Kidney epithelial cell (primary cell): ENCODE data around the gene TBCD. TPM values are rescaled to one million over a fixed set of nuclear protein-coding genes. Genes with fewer than 3 reads are reported as not detected.

Experiments used
- DNase-seq: peaks from one replicate; pipeline ENCODE4 v3.0.0-alpha.2; 2010; ENCODE audit warnings: low read depth
- H3K27me3 ChIP-seq: 2 replicates; pipeline ENCODE4 v1.6.0; 2011; ENCODE audit warnings: low read length; ENCODE audit not compliant: control insufficient read depth, insufficient read depth
- H3K36me3 ChIP-seq: 2 replicates; pipeline ENCODE4 v1.5.1; 2011; ENCODE audit warnings: low read length; ENCODE audit not compliant: control insufficient read depth, insufficient read depth
- H3K4me3 ChIP-seq: 2 replicates; pipeline ENCODE4 v1.5.1; 2011; ENCODE audit warnings: low read depth, mild to moderate bottlenecking, control low read depth, low read length
- CTCF ChIP-seq: IDR thresholded peaks from 2 replicates; pipeline ENCODE4 v1.5.1; 2011; ENCODE audit warnings: mild to moderate bottlenecking, moderate library complexity, low read length, control low read depth, inconsistent platforms; ENCODE audit not compliant: insufficient read depth, poor library complexity, severe bottlenecking
- total RNA-seq: library from RNA; depleted of rRNA; stranded (reverse); fragments of >200 nt; gene quantifications from 2 replicates; pipeline ENCODE4 v1.2.3, GENCODE V29; 2015

Gene TBCD
- total RNA-seq, 1 donor from 2014 or later, result 69.6 TPM

- DNase-seq, result no peak
- Histone ChIP-seq H3K36me3 (no peaks in the 10 kb centered on the region), H3K4me3 (no peak overlapping the region), H3K27me3 (no peaks in the 10 kb centered on the region)
- TF ChIP-seq CTCF, result no peak
Measured at GRCh38 chr17:82959242-82959930, 207.5 kb downstream of the TBCD start.

- DNase-seq, result no peak
- TF ChIP-seq CTCF, result no peak
- no peaks in the 10 kb centered on the region for H3K36me3 ChIP-seq
- no peak overlapping the region for H3K4me3 ChIP-seq
- H3K27me3 ChIP-seq, result no peaks in the 10 kb centered on the region
Measured at GRCh38 chr17:82959990-82960418, 208.1 kb downstream of the TBCD start.

- no peaks in the 10 kb centered on the region for H3K36me3 ChIP-seq
- TF ChIP-seq CTCF, result no peak
- no peak overlapping the region for H3K4me3 ChIP-seq
- peaks cover 2% of the 10 kb centered on the region for H3K27me3 ChIP-seq
- DNase-seq, result no peak
Measured at GRCh38 chr17:82960419-82961271, 208.8 kb downstream of the TBCD start.

GRCh38 chr17:82961366-82962162, 209.7 kb downstream of the TBCD start:
- no peak overlapping the region for H3K4me3 ChIP-seq
- DNase-seq, result no peak
- no peak for TF ChIP-seq CTCF
- H3K36me3 ChIP-seq, result no peaks in the 10 kb centered on the region
- peaks cover 3% of the 10 kb centered on the region for H3K27me3 ChIP-seq

- no peak overlapping the region for H3K4me3 ChIP-seq
- no peaks in the 10 kb centered on the region for H3K36me3 ChIP-seq
- no peak for DNase-seq
- peaks cover 3% of the 10 kb centered on the region for H3K27me3 ChIP-seq
- TF ChIP-seq CTCF, result no peak
Measured at GRCh38 chr17:82962163-82962720, 210.4 kb downstream of the TBCD start.
